ENCODE measurements around the gene LMNA.

- TF ChIP-seq CTCF (conservative IDR thresholded peaks at IDR 0.05; ENCODE audit: low read length) (no peak), EZH2phosphoT487 (IDR thresholded peaks at IDR 0.05; ENCODE audit: borderline replicate concordance, low read depth, low read length) (no peak)
These were observed 5.8 kb upstream of the LMNA start for GRCh38 chr1:156108664-156109241.

Measured in OCI-LY7 (cell line).